ENCODE results near the gene NOX3.

The NOX3 gene

DNA sequence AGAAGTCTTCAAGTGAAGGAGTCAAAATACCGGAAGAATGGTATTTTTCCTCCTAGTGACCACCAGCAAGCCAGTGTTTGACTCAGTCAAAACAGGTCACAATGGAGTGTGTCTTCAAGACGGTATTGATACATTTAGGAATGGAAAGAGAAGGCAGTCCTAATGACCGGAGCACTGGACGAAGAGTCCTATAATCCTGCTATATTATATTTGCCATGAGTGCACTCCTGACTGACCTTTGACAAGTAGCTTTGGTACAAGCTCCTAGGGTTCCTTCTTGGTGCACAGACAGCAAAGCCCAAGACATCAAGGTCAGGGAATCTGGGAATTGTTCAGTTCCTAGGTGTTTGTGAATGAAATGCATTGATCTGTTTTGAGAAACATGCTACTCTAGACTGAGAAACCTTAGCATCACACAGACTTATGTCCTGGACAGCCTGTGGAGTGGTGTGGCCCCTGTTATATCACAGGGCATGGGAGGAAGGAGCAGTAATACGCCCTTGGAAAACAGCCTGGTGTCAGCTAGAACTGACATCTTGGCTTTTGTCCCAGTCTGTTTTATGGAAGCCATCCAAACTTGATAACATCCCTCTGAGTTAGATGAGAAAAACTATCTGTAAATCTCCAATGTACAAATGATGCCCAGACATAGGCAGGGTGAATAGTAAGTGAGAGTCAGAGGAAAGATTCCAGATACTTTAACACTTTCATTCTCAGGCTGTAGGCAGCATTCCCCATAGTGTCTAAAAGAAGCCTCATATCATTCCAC lies 18.5 kb downstream of the NOX3 start:
- no peaks in the 10 kb centered on the region for H3K79me2 ChIP-seq (ENCODE audit: insufficient read depth, low read length)
- H3K4me1 ChIP-seq (ENCODE audit: insufficient read depth, low read length, poor library complexity, severe bottlenecking) = no peaks in the 10 kb centered on the region
- H3K9ac ChIP-seq (ENCODE audit: low read depth, low read length, poor library complexity, severe bottlenecking) = no peak overlapping the region
- no peak overlapping the region for H3K4me3 ChIP-seq (ENCODE audit: low read length, poor library complexity, severe bottlenecking)
- H3K9me3 ChIP-seq (ENCODE audit: insufficient read depth, low read depth, low read length) = no peaks in the 10 kb centered on the region
- H3K9me2 ChIP-seq (replicated peaks; ENCODE audit: low read depth, low read length) = no peaks in the 10 kb centered on the region
- H3K36me3 ChIP-seq (ENCODE audit: insufficient read depth, low read length) = no peaks in the 10 kb centered on the region
- no peaks in the 10 kb centered on the region for H3F3A ChIP-seq (ENCODE audit: low read depth)
- TF ChIP-seq, protein P1, sequence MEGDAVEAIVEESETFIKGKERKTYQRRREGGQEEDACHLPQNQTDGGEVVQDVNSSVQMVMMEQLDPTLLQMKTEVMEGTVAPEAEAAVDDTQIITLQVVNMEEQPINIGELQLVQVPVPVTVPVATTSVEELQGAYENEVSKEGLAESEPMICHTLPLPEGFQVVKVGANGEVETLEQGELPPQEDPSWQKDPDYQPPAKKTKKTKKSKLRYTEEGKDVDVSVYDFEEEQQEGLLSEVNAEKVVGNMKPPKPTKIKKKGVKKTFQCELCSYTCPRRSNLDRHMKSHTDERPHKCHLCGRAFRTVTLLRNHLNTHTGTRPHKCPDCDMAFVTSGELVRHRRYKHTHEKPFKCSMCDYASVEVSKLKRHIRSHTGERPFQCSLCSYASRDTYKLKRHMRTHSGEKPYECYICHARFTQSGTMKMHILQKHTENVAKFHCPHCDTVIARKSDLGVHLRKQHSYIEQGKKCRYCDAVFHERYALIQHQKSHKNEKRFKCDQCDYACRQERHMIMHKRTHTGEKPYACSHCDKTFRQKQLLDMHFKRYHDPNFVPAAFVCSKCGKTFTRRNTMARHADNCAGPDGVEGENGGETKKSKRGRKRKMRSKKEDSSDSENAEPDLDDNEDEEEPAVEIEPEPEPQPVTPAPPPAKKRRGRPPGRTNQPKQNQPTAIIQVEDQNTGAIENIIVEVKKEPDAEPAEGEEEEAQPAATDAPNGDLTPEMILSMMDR (conservative IDR thresholded peaks at IDR 0.05; ENCODE audit: low read length) = no peak
- no peak for TF ChIP-seq EZH2phosphoT487 (IDR thresholded peaks at IDR 0.05; ENCODE audit: borderline replicate concordance)
- no peak overlapping the region for H3K4me2 ChIP-seq (ENCODE audit: low read depth, low read length, poor library complexity, severe bottlenecking)
- H3K27me3 ChIP-seq (ENCODE audit: insufficient read depth, low read length, poor library complexity, severe bottlenecking) = no peaks in the 10 kb centered on the region
- H4K20me1 ChIP-seq (ENCODE audit: insufficient read depth, low read length, poor library complexity, severe bottlenecking) = no peaks in the 10 kb centered on the region
- H2AFZ ChIP-seq (ENCODE audit: low read length) = no peak overlapping the region

DNA sequence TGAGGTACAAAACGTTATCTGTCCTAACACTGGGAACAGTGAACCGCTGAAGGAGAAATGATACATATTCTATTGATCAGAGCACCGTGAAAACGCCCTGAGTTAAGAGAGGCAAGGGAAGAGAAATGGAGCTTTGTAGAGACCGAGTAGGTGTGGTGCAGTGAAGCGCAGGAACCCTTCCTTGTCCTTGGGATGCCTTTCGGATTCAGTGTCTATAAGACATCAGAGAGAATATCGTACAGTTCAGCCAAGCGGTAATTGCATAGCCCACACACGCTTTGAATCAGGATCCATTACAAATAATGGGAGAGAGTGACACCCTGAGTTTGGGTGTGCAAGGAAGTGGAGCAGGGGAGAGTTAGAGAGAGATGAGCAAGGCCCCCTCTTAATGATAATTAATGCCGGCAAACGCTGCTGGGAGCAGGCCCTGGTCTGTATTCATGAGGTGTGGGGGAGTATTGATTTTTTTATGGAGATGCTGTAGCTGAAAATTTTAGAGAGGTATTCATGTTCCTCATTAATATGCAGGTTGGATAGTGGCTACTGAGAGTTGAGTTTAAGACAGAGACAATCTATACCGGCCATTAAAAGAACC lies 20.7 kb downstream of the NOX3 start:
- no peak overlapping the region for H3K4me2 ChIP-seq (ENCODE audit: low read depth, low read length, poor library complexity, severe bottlenecking)
- H3K4me3 ChIP-seq (ENCODE audit: low read length, poor library complexity, severe bottlenecking) = no peak overlapping the region
- H3K4me1 ChIP-seq (ENCODE audit: insufficient read depth, low read length, poor library complexity, severe bottlenecking) = no peaks in the 10 kb centered on the region
- H3K27me3 ChIP-seq (ENCODE audit: insufficient read depth, low read length, poor library complexity, severe bottlenecking) = no peaks in the 10 kb centered on the region
- no peaks in the 10 kb centered on the region for H4K20me1 ChIP-seq (ENCODE audit: insufficient read depth, low read length, poor library complexity, severe bottlenecking)
- TF ChIP-seq, protein P1 (conservative IDR thresholded peaks at IDR 0.05; ENCODE audit: low read length) = no peak
- no peak for TF ChIP-seq EZH2phosphoT487 (IDR thresholded peaks at IDR 0.05; ENCODE audit: borderline replicate concordance)
- no peaks in the 10 kb centered on the region for H3K79me2 ChIP-seq (ENCODE audit: insufficient read depth, low read length)
- no peaks in the 10 kb centered on the region for H3K9me2 ChIP-seq (replicated peaks; ENCODE audit: low read depth, low read length)
- no peak overlapping the region for H3K9ac ChIP-seq (ENCODE audit: low read depth, low read length, poor library complexity, severe bottlenecking)
- no peak overlapping the region for H2AFZ ChIP-seq (ENCODE audit: low read length)
- no peaks in the 10 kb centered on the region for H3K36me3 ChIP-seq (ENCODE audit: insufficient read depth, low read length)
- H3F3A ChIP-seq (ENCODE audit: low read depth) = no peaks in the 10 kb centered on the region
- H3K9me3 ChIP-seq (ENCODE audit: insufficient read depth, low read depth, low read length) = no peaks in the 10 kb centered on the region

DNA sequence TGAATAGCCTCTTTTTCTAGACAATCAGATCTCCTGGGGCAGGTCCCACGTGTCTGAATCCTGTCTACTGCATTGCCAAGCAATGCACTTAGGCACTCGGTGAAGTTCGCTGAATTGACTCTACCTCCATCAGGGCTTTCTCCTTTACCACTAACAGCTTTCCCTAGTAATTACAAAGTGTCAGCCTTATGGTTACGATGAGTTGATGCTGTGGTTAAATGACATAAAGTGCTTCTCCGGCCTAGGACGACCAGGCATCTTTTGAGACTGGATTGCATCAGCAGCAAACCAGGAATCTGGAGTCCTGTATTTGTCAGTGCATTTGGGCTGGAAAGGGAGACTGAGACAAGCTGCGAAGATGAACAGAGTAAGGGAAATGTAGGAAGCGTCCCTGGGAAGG lies 21.5 kb downstream of the NOX3 start:
- no peaks in the 10 kb centered on the region for H3K36me3 ChIP-seq (ENCODE audit: insufficient read depth, low read length)
- H4K20me1 ChIP-seq (ENCODE audit: insufficient read depth, low read length, poor library complexity, severe bottlenecking) = no peaks in the 10 kb centered on the region
- H3F3A ChIP-seq (ENCODE audit: low read depth) = no peaks in the 10 kb centered on the region
- H3K4me3 ChIP-seq (ENCODE audit: low read length, poor library complexity, severe bottlenecking) = no peak overlapping the region
- no peaks in the 10 kb centered on the region for H3K9me2 ChIP-seq (replicated peaks; ENCODE audit: low read depth, low read length)
- no peak overlapping the region for H2AFZ ChIP-seq (ENCODE audit: low read length)
- no peak overlapping the region for H3K9ac ChIP-seq (ENCODE audit: low read depth, low read length, poor library complexity, severe bottlenecking)
- H3K27me3 ChIP-seq (ENCODE audit: insufficient read depth, low read length, poor library complexity, severe bottlenecking) = no peaks in the 10 kb centered on the region
- H3K9me3 ChIP-seq (ENCODE audit: insufficient read depth, low read depth, low read length) = no peaks in the 10 kb centered on the region
- no peaks in the 10 kb centered on the region for H3K4me1 ChIP-seq (ENCODE audit: insufficient read depth, low read length, poor library complexity, severe bottlenecking)
- no peak overlapping the region for H3K4me2 ChIP-seq (ENCODE audit: low read depth, low read length, poor library complexity, severe bottlenecking)
- TF ChIP-seq, protein P1 (conservative IDR thresholded peaks at IDR 0.05; ENCODE audit: low read length) = no peak
- no peak for TF ChIP-seq EZH2phosphoT487 (IDR thresholded peaks at IDR 0.05; ENCODE audit: borderline replicate concordance)
- no peaks in the 10 kb centered on the region for H3K79me2 ChIP-seq (ENCODE audit: insufficient read depth, low read length)
